NCI-H226 (cell line): ENCODE data around the gene NEDD4L.
"Not testable (repeated sequence)": the region's sequence is repeated elsewhere in the genome, so short reads cannot be mapped to it uniquely, and the experiment has no call there.

Experiments
- DNase-seq: peaks from one replicate; pipeline ENCODE4 v3.0.0-alpha.2; 2015

NEDD4L gene

GRCh38 chr18:58158459-58158858 lies 114.4 kb downstream of the NEDD4L start:
- no peak for DNase-seq

- DNase-seq = no peak
These were observed 117.6 kb downstream of the NEDD4L start for GRCh38 chr18:58161659-58162058.

- no peak for DNase-seq
These were observed 118.1 kb downstream of the NEDD4L start for GRCh38 chr18:58162127-58162526.

GRCh38 chr18:58163004-58163590 lies 119.1 kb downstream of the NEDD4L start:
- no peak for DNase-seq

- DNase-seq = no peak
These were observed 122.3 kb downstream of the NEDD4L start for GRCh38 chr18:58166278-58166844.

- DNase-seq = no peak
These were observed 123.0 kb downstream of the NEDD4L start for GRCh38 chr18:58167073-58167472.

- no peak for DNase-seq
These were observed 124.2 kb downstream of the NEDD4L start for GRCh38 chr18:58168221-58168620.

GRCh38 chr18:58168993-58169392 lies 125.0 kb downstream of the NEDD4L start:
- no peak for DNase-seq

- no peak for DNase-seq
These were observed 125.4 kb downstream of the NEDD4L start for GRCh38 chr18:58169472-58169871.

- not testable (repeated sequence) for DNase-seq
These were observed 126.0 kb downstream of the NEDD4L start for GRCh38 chr18:58170036-58170435.

- DNase-seq = no peak
These were observed 128.0 kb downstream of the NEDD4L start for GRCh38 chr18:58172031-58172430.

- no peak for DNase-seq
These were observed 130.3 kb downstream of the NEDD4L start for GRCh38 chr18:58174285-58174684.

GRCh38 chr18:58175122-58175785 lies 131.2 kb downstream of the NEDD4L start:
- DNase-seq = no peak

GRCh38 chr18:58175786-58176176 lies 131.8 kb downstream of the NEDD4L start:
- DNase-seq = no peak

- DNase-seq = peak; percentile 71
These were observed 133.1 kb downstream of the NEDD4L start for GRCh38 chr18:58177004-58177717.

GRCh38 chr18:58177896-58178470 lies 134.0 kb downstream of the NEDD4L start:
- no peak for DNase-seq

- DNase-seq = no peak
These were observed 134.5 kb downstream of the NEDD4L start for GRCh38 chr18:58178511-58178910.

GRCh38 chr18:58180172-58180571 lies 136.1 kb downstream of the NEDD4L start:
- DNase-seq = no peak

GRCh38 chr18:58180738-58181353 lies 136.8 kb downstream of the NEDD4L start:
- DNase-seq = no peak

- DNase-seq = no peak
These were observed 138.0 kb downstream of the NEDD4L start for GRCh38 chr18:58181988-58182387.

- no peak for DNase-seq
These were observed 139.2 kb downstream of the NEDD4L start for GRCh38 chr18:58183226-58183625.

- DNase-seq = peak; percentile 91
These were observed 142.4 kb downstream of the NEDD4L start for GRCh38 chr18:58186258-58186948.
